ENCODE results near the gene STX17. TPM values are rescaled to one million over a fixed set of nuclear protein-coding genes. Genes with fewer than 3 reads are reported as not detected.

STX17 gene
- total RNA-seq, 2 experiments from 2014 or later, result 33.3 to 41.9 TPM

- H3K4me1 Mint-ChIP-seq (ENCODE audit: low read depth), result no peaks in the 10 kb centered on the region
- no peak overlapping the region for H3K27ac Mint-ChIP-seq
- DNase-seq (no peak), ATAC-seq (no peak)
- H3K4me3 Mint-ChIP-seq, result no peak overlapping the region
- peaks cover 60% of the 10 kb centered on the region for H3K36me3 Mint-ChIP-seq (ENCODE audit: low read depth)
- H3K9me3 Mint-ChIP-seq, result peaks cover 8% of the 10 kb centered on the region
- intact Hi-C loops (cut with micrococcal nuclease), result no loop called here
- TF ChIP-seq CTCF (IDR thresholded peaks at IDR 0.05), result no peak
- CTCF ChIA-PET, result no interaction called here
- POLR2A ChIA-PET, result no interaction called here
- H3K27me3 Mint-ChIP-seq, result no peaks in the 10 kb centered on the region
These were observed 93.3 kb downstream of the STX17 start for GRCh38 chr9:99999797-100000196.

- intact Hi-C loops (cut with micrococcal nuclease), result loop anchor here (5.0 to 10.0 kb wide), 4 partner anchors 184 to 826 kb away; no protein-coding TSS in a partner anchor
- TF ChIP-seq CTCF (IDR thresholded peaks at IDR 0.05), result peak; percentile 92
- ATAC-seq (no peak), DNase-seq (peak; percentile 46)
- Mint-ChIP-seq H3K9me3 (peaks cover 2% of the 10 kb centered on the region), H3K4me3 (no peak overlapping the region), H3K4me1 (ENCODE audit: low read depth) (no peaks in the 10 kb centered on the region), H3K27ac (no peak overlapping the region), H3K27me3 (no peaks in the 10 kb centered on the region), H3K36me3 (ENCODE audit: low read depth) (peaks cover 26% of the 10 kb centered on the region)
- ChIA-PET POLR2A (interaction anchor here (0.6 kb wide), 3 partner anchors 8 to 322 kb away, joined by 3 read pairs; no protein-coding TSS in a partner anchor), CTCF (interaction anchor here (0.6 to 4.5 kb wide), 14 partner anchors 9 to 827 kb away, joined by 3 to 19 read pairs (median 4); no protein-coding TSS in a partner anchor)
These were observed 104.7 kb downstream of the STX17 start for GRCh38 chr9:100011062-100011681.

GRCh38 chr9:100012279-100012678, 105.8 kb downstream of the STX17 start:
- POLR2A ChIA-PET, result no interaction called here

GRCh38 chr9:100013573-100013972, 107.1 kb downstream of the STX17 start:
- intact Hi-C loops (cut with micrococcal nuclease), result loop anchor here (5.0 to 10.0 kb wide), 4 partner anchors 186 to 829 kb away; no protein-coding TSS in a partner anchor

More at GRCh38 chr9:100012279-100012678, 105.8 kb downstream of the STX17 start:
- CTCF ChIA-PET, result interaction anchor here (0.8 to 4.5 kb wide), 5 partner anchors 16 to 780 kb away, joined by 3 to 19 read pairs (median 13); no protein-coding TSS in a partner anchor
- no peaks in the 10 kb centered on the region for H3K27me3 Mint-ChIP-seq
- intact Hi-C loops (cut with micrococcal nuclease), result loop anchor here (5.0 to 10.0 kb wide), 4 partner anchors 185 to 827 kb away; no protein-coding TSS in a partner anchor
- H3K4me3 Mint-ChIP-seq, result no peak overlapping the region
- H3K9me3 Mint-ChIP-seq, result peaks cover 2% of the 10 kb centered on the region
- TF ChIP-seq CTCF (IDR thresholded peaks at IDR 0.05), result no peak
- H3K36me3 Mint-ChIP-seq (ENCODE audit: low read depth), result peaks cover 27% of the 10 kb centered on the region
- no peak for DNase-seq
- no peaks in the 10 kb centered on the region for H3K4me1 Mint-ChIP-seq (ENCODE audit: low read depth)
- H3K27ac Mint-ChIP-seq, result no peak overlapping the region
- no peak for ATAC-seq

More at GRCh38 chr9:100013573-100013972, 107.1 kb downstream of the STX17 start:
- no peak for DNase-seq
- no peak for TF ChIP-seq CTCF (IDR thresholded peaks at IDR 0.05)
- no peak for ATAC-seq
- H3K27me3 Mint-ChIP-seq, result no peaks in the 10 kb centered on the region
- peaks cover 27% of the 10 kb centered on the region for H3K36me3 Mint-ChIP-seq (ENCODE audit: low read depth)
- CTCF ChIA-PET, result interaction anchor here (1.2 to 4.5 kb wide), 5 partner anchors 14 to 829 kb away, joined by 3 to 19 read pairs (median 13); no protein-coding TSS in a partner anchor
- POLR2A ChIA-PET, result no interaction called here
- no peaks in the 10 kb centered on the region for H3K4me1 Mint-ChIP-seq (ENCODE audit: low read depth)
- H3K4me3 Mint-ChIP-seq, result no peak overlapping the region
- H3K9me3 Mint-ChIP-seq, result peaks cover 2% of the 10 kb centered on the region
- H3K27ac Mint-ChIP-seq, result no peak overlapping the region
